ENCODE data around the gene TMEM9. TPM values are rescaled to one million over a fixed set of nuclear protein-coding genes. Genes with fewer than 3 reads are reported as not detected.

The TMEM9 gene
- total and polyA plus RNA-seq, 9 of the 15 experiments (the other 6 are each of a cell fraction or from before 2014, with no cell fraction given) = 30.4 to 107 (median 67.6) TPM

DNA sequence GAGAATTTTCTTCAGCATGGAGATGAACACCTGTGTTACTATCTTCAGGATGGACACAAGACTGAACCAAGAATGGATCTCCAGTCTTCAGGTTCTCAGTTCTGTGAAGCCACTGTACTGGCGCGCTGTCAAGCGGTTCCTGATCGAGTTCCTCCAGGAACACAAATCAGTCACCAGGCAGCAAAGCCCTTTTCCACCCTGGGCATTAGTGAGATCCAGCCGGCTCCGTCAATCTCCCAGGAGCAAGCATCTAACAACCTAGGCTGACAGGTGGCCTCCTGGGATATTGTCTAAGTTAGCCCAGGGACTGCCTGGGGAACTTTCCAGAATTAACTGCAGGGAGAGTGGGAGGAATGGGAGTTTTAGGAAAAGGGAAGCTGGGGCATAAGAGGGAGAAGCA lies 26.6 kb upstream of the TMEM9 start:
- peaks cover 0 to 3% of the 10 kb centered on the region in 2 experiments; a peak in 1 of 5 replicates for H3K4me1 ChIP-seq (replicated peaks in 1 of 2; ENCODE audit: control insufficient read depth in 2 of 2, insufficient read depth in 2 of 2, low read length in 2 of 2)
- 0% methylated on average over 6 of the region's 6 CpGs for WGBS (ENCODE audit: insufficient coverage, low coverage, missing lambda C conversion rate)
- H2AFZ ChIP-seq (ENCODE audit: low read depth, low read length) = no peak overlapping the region
- FAIRE-seq (no peak), DNase-seq (ENCODE audit: extremely low read depth in 1 of 4, low spot score in 3 of 4) (no peak), ATAC-seq (no peak)
- ChIA-PET CTCF (ENCODE audit: low intra/inter-chr PET ratio) (no interaction called here), POLR2A (interaction anchor here (0.6 to 1.2 kb wide), 2 partner anchors 12 to 316 kb away, joined by 3 to 5 read pairs; no protein-coding TSS in a partner anchor)
- peaks cover 36 to 57% of the 10 kb centered on the region in 2 experiments for H3K27me3 ChIP-seq (ENCODE audit: control insufficient read depth in 2 of 2, insufficient read depth in 2 of 2, low read length in 2 of 2)
- peaks cover 3% of the 10 kb centered on the region for H3K9me1 ChIP-seq (ENCODE audit: control insufficient read depth, insufficient read depth, low read length)
- no peaks in the 10 kb centered on the region for H4K20me1 ChIP-seq (replicated peaks; ENCODE audit: control insufficient read depth, insufficient read depth, low read length)
- H3K4me3 ChIP-seq = no peak overlapping the region
- TF ChIP-seq ZNF583 (CRISPR knock-in tag; IDR thresholded peaks at IDR 0.05) (no peak), FOXK2 (conservative IDR thresholded peaks at IDR 0.05 in 1 of 2, IDR thresholded peaks at IDR 0.05 in 1 of 2; ENCODE audit: low read depth in 2 of 2) (no peak), TAF9B (IDR thresholded peaks at IDR 0.05; ENCODE audit: partially characterized antibody) (no peak), HCFC1 (IDR thresholded peaks at IDR 0.05; ENCODE audit: low read depth, low read length) (no peak)
- TF ChIP-seq, protein P1, sequence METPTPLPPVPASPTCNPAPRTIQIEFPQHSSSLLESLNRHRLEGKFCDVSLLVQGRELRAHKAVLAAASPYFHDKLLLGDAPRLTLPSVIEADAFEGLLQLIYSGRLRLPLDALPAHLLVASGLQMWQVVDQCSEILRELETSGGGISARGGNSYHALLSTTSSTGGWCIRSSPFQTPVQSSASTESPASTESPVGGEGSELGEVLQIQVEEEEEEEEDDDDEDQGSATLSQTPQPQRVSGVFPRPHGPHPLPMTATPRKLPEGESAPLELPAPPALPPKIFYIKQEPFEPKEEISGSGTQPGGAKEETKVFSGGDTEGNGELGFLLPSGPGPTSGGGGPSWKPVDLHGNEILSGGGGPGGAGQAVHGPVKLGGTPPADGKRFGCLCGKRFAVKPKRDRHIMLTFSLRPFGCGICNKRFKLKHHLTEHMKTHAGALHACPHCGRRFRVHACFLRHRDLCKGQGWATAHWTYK (CRISPR knock-in tag; IDR thresholded peaks at IDR 0.05) = no peak
- TF ChIP-seq, protein P2, sequence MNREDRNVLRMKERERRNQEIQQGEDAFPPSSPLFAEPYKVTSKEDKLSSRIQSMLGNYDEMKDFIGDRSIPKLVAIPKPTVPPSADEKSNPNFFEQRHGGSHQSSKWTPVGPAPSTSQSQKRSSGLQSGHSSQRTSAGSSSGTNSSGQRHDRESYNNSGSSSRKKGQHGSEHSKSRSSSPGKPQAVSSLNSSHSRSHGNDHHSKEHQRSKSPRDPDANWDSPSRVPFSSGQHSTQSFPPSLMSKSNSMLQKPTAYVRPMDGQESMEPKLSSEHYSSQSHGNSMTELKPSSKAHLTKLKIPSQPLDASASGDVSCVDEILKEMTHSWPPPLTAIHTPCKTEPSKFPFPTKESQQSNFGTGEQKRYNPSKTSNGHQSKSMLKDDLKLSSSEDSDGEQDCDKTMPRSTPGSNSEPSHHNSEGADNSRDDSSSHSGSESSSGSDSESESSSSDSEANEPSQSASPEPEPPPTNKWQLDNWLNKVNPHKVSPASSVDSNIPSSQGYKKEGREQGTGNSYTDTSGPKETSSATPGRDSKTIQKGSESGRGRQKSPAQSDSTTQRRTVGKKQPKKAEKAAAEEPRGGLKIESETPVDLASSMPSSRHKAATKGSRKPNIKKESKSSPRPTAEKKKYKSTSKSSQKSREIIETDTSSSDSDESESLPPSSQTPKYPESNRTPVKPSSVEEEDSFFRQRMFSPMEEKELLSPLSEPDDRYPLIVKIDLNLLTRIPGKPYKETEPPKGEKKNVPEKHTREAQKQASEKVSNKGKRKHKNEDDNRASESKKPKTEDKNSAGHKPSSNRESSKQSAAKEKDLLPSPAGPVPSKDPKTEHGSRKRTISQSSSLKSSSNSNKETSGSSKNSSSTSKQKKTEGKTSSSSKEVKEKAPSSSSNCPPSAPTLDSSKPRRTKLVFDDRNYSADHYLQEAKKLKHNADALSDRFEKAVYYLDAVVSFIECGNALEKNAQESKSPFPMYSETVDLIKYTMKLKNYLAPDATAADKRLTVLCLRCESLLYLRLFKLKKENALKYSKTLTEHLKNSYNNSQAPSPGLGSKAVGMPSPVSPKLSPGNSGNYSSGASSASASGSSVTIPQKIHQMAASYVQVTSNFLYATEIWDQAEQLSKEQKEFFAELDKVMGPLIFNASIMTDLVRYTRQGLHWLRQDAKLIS (CRISPR knock-in tag; IDR thresholded peaks at IDR 0.05) = no peak
- TF ChIP-seq, protein P3, sequence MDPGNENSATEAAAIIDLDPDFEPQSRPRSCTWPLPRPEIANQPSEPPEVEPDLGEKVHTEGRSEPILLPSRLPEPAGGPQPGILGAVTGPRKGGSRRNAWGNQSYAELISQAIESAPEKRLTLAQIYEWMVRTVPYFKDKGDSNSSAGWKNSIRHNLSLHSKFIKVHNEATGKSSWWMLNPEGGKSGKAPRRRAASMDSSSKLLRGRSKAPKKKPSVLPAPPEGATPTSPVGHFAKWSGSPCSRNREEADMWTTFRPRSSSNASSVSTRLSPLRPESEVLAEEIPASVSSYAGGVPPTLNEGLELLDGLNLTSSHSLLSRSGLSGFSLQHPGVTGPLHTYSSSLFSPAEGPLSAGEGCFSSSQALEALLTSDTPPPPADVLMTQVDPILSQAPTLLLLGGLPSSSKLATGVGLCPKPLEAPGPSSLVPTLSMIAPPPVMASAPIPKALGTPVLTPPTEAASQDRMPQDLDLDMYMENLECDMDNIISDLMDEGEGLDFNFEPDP (CRISPR knock-in tag; IDR thresholded peaks at IDR 0.05) = no peak
- in situ Hi-C loops (cut with MboI) (no loop called here), intact Hi-C loops (cut with micrococcal nuclease) (loop anchor here (10.0 kb wide), 1 partner anchor 96 kb away; no protein-coding TSS in a partner anchor)
- no peak overlapping the region for H3K4me2 ChIP-seq (ENCODE audit: insufficient read depth, low read length)
- H3K9ac ChIP-seq (ENCODE audit: insufficient read depth in 1 of 2, low read depth in 2 of 2, low read length in 2 of 2) = no peak overlapping the region
- H3K36me3 ChIP-seq (ENCODE audit: control insufficient read depth, insufficient read depth, low read length) = no peaks in the 10 kb centered on the region
- no TSS peak for BruUV-seq (replicated peaks)
- H3K79me2 ChIP-seq (ENCODE audit: control insufficient read depth, insufficient read depth, low read length) = no peaks in the 10 kb centered on the region
- H3K9me3 ChIP-seq (replicated peaks; ENCODE audit: control insufficient read depth, insufficient read depth, low read depth, low read length) = no peaks in the 10 kb centered on the region
- H3K27ac ChIP-seq (ENCODE audit: extremely low read depth, low read depth, low read length) = no peak overlapping the region

Measured in K562 (cell line).